ENCODE data around the gene MAP3K15. TPM values are rescaled to one million over a fixed set of nuclear protein-coding genes. Genes with fewer than 3 reads are reported as not detected.
"Not testable (repeated sequence)": the region's sequence is repeated elsewhere in the genome, so short reads cannot be mapped to it uniquely, and the experiment has no call there.

MAP3K15 gene
- total RNA-seq, 1 donor from 2014 or later = 1.1 TPM

- no peaks in the 10 kb centered on the region for H3F3A ChIP-seq (ENCODE audit: low read depth)
- no peak for DNase-seq (ENCODE audit: low spot score)
- Mint-ChIP-seq H3K27me3 (ENCODE audit: insufficient read depth, low read depth) (no peaks in the 10 kb centered on the region), H3K27ac (no peak overlapping the region), H3K9me3 (peaks cover 14% of the 10 kb centered on the region), H3K4me1 (no peaks in the 10 kb centered on the region), H3K36me3 (no peaks in the 10 kb centered on the region), H3K4me3 (no peak overlapping the region)
- H3K4me3 ChIP-seq = no peak overlapping the region
- H3K79me2 ChIP-seq (ENCODE audit: low read depth) = no peaks in the 10 kb centered on the region
- no peak overlapping the region for H2AFZ ChIP-seq (replicated peaks)
- no peak overlapping the region for H3K27ac ChIP-seq
- H3K4me2 ChIP-seq = no peak overlapping the region
- H3K4me1 ChIP-seq = no peaks in the 10 kb centered on the region
- H3K27me3 ChIP-seq = no peaks in the 10 kb centered on the region
- no peak overlapping the region for H3K9ac ChIP-seq
- no peaks in the 10 kb centered on the region for H3K9me3 ChIP-seq (ENCODE audit: low read depth)
- no peaks in the 10 kb centered on the region for H4K20me1 ChIP-seq (ENCODE audit: low read depth)
- no peaks in the 10 kb centered on the region for H3K36me3 ChIP-seq
- TF ChIP-seq EZH2phosphoT487 (IDR thresholded peaks at IDR 0.05) (no peak), EZH2 (IDR thresholded peaks at IDR 0.05) (no peak), CTCF (IDR thresholded peaks at IDR 0.05) (no peak)
Measured at GRCh38 chrX:19457662-19458061, 57.6 kb downstream of the MAP3K15 start.

- Mint-ChIP-seq H3K9me3 (peaks cover 13% of the 10 kb centered on the region), H3K27me3 (ENCODE audit: insufficient read depth, low read depth) (peaks cover 4% of the 10 kb centered on the region), H3K36me3 (no peaks in the 10 kb centered on the region), H3K4me3 (no peak overlapping the region), H3K27ac (no peak overlapping the region), H3K4me1 (no peaks in the 10 kb centered on the region)
- H2AFZ ChIP-seq (replicated peaks) = no peak overlapping the region
- DNase-seq (ENCODE audit: low spot score) = no peak
- no peaks in the 10 kb centered on the region for H3K27me3 ChIP-seq
- H3K4me2 ChIP-seq = no peak overlapping the region
- H3F3A ChIP-seq (ENCODE audit: low read depth) = no peaks in the 10 kb centered on the region
- no peaks in the 10 kb centered on the region for H3K4me1 ChIP-seq
- H3K36me3 ChIP-seq = no peaks in the 10 kb centered on the region
- no peaks in the 10 kb centered on the region for H4K20me1 ChIP-seq (ENCODE audit: low read depth)
- H3K27ac ChIP-seq = no peak overlapping the region
- H3K9me3 ChIP-seq (ENCODE audit: low read depth) = no peaks in the 10 kb centered on the region
- no peak overlapping the region for H3K4me3 ChIP-seq
- H3K9ac ChIP-seq = no peak overlapping the region
- H3K79me2 ChIP-seq (ENCODE audit: low read depth) = no peaks in the 10 kb centered on the region
- no peak for TF ChIP-seq EZH2phosphoT487 (IDR thresholded peaks at IDR 0.05)
- TF ChIP-seq EZH2 (IDR thresholded peaks at IDR 0.05) = no peak
- no peak for TF ChIP-seq CTCF (IDR thresholded peaks at IDR 0.05)
Measured at GRCh38 chrX:19448077-19448476, 67.2 kb downstream of the MAP3K15 start.

GRCh38 chrX:19446397-19446796 is 68.9 kb downstream of the MAP3K15 start:
- Histone ChIP-seq H3K9ac (no peak overlapping the region), H3K4me2 (no peak overlapping the region), H3K27ac (no peak overlapping the region), H3K4me3 (no peak overlapping the region), H3K4me1 (no peaks in the 10 kb centered on the region), H3K79me2 (ENCODE audit: low read depth) (no peaks in the 10 kb centered on the region), H4K20me1 (ENCODE audit: low read depth) (no peaks in the 10 kb centered on the region), H3K36me3 (no peaks in the 10 kb centered on the region), H3K9me3 (ENCODE audit: low read depth) (no peaks in the 10 kb centered on the region), H2AFZ (replicated peaks) (no peak overlapping the region), H3K27me3 (no peaks in the 10 kb centered on the region), H3F3A (ENCODE audit: low read depth) (no peaks in the 10 kb centered on the region)
- no peaks in the 10 kb centered on the region for H3K4me1 Mint-ChIP-seq
- no peak overlapping the region for H3K27ac Mint-ChIP-seq
- no peak for DNase-seq (ENCODE audit: low spot score)
- H3K9me3 Mint-ChIP-seq = peaks cover 10% of the 10 kb centered on the region
- no peak overlapping the region for H3K4me3 Mint-ChIP-seq
- peaks cover 3% of the 10 kb centered on the region for H3K27me3 Mint-ChIP-seq (ENCODE audit: insufficient read depth, low read depth)
- no peak for TF ChIP-seq EZH2phosphoT487 (IDR thresholded peaks at IDR 0.05)
- TF ChIP-seq CTCF (IDR thresholded peaks at IDR 0.05) = no peak
- TF ChIP-seq EZH2 (IDR thresholded peaks at IDR 0.05) = no peak
- H3K36me3 Mint-ChIP-seq = no peaks in the 10 kb centered on the region

GRCh38 chrX:19445772-19446171 is 69.5 kb downstream of the MAP3K15 start:
- not testable (repeated sequence) for H3K4me1 ChIP-seq; DNase-seq (ENCODE audit: low spot score); H3K4me3 Mint-ChIP-seq; H3K36me3 ChIP-seq; H4K20me1 ChIP-seq (ENCODE audit: low read depth); H3K4me2 ChIP-seq; H3K4me3 ChIP-seq; H2AFZ ChIP-seq (replicated peaks); H3K36me3 Mint-ChIP-seq; H3K4me1 Mint-ChIP-seq; H3K27me3 ChIP-seq; H3K27ac Mint-ChIP-seq; H3K9me3 Mint-ChIP-seq; H3F3A ChIP-seq (ENCODE audit: low read depth); H3K27me3 Mint-ChIP-seq (ENCODE audit: insufficient read depth, low read depth); H3K9ac ChIP-seq; H3K27ac ChIP-seq; H3K79me2 ChIP-seq (ENCODE audit: low read depth); H3K9me3 ChIP-seq (ENCODE audit: low read depth)
